ENCODE results near the gene WWOX.

Gene WWOX

DNA sequence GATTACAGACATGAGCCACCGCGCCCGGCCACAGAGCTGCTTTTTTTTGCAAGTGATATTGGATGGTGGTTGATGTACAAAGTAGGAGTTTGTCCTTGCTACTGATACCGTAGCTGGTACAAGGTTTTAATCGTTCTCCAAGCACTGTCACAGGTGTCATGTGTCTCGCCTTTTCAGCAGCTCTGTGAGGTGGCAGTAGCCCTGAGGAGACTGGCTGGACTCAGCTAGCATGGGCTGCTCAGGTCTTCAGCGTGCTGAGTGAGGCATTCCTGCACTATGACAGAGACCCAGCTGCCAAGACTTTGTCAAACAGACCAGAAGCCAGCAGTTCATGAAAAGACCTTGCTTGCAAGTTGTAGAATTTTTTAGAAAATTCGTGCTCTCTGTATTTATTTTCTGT is 7.2 kb downstream of the WWOX start:
- no peak for FAIRE-seq

GRCh38 chr16:78108451-78108850 is 9.0 kb downstream of the WWOX start:
- no peak for FAIRE-seq

DNA sequence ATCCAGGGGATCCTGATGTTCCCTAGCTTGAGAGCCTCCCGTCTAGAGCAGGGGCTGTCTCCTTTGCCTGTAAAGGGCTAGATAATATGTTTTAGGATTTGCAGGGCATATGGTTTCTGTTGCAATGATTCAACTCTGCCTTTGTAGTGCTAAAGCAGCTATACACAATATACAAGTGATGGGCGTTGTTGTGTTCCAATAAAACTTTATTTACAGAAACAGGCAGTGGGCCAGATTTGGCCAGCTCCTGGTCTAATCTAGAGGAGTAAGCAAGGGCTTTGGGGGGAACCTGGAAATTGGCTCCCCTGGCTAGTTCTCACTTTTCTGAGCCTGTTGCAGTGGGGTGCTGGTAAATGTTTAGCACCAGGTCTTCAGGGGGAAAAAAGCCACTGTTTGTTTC is 13.8 kb downstream of the WWOX start:
- no peak for FAIRE-seq

GRCh38 chr16:78115659-78116058 is 16.2 kb downstream of the WWOX start:
- no peak for FAIRE-seq

- FAIRE-seq: no peak
These were observed 17.5 kb downstream of the WWOX start for GRCh38 chr16:78116946-78117345.

DNA sequence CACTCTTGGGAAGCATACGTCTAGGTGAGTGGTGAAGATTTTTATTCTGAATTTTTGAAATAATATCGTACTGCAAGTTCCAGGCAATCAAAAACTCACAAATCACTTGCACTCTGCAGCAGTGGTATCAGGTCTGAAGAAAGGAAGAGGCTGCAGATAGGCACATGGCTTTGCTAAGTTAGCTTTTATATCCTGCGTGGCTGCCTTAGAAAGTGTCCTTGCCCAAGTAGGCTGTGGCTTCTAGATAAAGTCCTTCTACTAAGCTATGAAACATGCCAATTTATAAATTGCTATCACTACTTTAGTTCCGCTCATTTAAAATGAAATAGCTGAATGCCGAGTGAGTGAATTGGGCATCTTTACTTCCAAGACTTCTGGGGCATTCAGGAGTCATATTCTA is 17.9 kb downstream of the WWOX start:
- no peak for FAIRE-seq

DNA sequence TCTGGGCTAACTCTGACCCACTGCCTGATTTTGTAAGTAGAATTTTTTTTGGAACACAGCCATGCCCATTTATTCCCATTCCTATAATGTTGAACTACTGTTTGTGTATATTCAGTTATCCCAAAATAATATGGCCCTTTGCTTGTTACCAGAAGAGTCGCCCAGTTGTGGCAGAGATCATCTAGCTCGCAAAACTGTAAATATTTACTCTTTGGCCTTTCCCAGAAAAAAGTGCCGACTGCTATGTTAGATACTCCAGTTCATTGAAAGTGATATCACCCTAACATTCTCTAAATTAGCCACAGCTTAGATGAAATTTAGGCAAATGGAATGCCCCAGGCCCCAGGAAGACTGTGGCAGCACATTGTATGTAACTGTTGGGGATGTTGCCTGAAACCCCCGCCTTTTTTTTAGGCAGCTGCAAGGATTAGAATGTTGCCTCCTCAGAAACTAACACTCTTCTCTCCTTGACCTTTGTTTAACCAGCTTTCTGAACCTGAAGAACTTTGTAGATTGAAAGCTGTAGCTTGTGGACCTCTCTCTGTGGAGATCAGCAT is 19.1 kb downstream of the WWOX start:
- FAIRE-seq: no peak

GRCh38 chr16:78122774-78123315 is 23.4 kb downstream of the WWOX start:
- peak; percentile 96 for FAIRE-seq

DNA sequence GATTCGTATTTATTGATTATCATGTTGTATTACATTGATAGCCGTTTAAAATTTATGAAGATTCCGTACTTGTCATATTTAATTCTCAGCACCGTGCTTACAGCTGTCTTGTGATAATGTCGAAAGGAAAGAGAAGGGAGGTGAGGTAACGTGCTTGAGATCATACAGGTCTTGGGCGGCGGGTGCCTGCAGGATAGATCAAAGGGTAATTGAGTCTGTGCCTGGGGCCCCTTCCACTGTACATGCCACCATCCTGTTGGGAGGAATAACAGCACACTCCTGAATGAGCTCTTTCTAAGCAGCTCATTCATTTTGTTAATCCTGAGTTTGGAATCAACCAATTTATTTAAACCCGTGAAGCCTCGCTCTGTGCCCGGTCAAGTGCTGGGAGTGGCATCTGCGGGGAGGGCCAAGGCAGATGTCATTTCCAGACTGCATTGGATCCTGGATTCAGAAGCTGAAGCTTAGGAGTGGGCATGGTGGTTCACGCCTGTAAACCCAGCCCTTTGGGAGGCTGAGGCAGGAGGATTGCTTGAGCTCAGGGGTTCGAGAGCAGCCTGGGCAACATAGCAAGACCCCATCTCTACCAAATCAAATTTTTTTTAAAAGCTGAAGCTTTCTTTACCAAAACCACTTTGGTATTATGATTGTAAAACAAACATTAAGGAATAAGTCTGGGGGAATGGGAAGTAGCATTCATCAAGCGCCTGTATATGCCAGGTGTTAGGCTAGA is 25.8 kb downstream of the WWOX start:
- no peak for FAIRE-seq

DNA sequence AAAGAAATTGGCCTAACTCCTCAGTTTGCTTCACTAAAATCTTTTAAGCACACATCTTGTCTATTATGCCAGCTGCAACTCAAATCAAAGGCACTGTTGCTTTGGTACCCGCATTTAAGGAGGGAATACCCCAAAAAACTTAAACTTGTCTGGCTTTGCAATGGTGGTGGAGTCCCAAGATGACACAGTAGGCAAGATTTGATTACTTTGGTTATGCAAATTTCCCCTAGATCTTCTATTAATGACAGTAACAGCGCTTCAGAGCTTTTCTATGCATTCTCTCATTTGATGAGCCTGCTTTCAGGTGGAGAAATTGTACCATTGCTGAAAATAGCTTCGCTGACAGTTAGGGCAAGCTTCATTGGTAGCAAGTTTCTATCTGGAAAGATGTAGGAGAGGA is 27.2 kb downstream of the WWOX start:
- no peak for FAIRE-seq

GRCh38 chr16:78127130-78127529 is 27.7 kb downstream of the WWOX start:
- peak; percentile 12 for FAIRE-seq

GRCh38 chr16:78128913-78129312 is 29.5 kb downstream of the WWOX start:
- FAIRE-seq: no peak

DNA sequence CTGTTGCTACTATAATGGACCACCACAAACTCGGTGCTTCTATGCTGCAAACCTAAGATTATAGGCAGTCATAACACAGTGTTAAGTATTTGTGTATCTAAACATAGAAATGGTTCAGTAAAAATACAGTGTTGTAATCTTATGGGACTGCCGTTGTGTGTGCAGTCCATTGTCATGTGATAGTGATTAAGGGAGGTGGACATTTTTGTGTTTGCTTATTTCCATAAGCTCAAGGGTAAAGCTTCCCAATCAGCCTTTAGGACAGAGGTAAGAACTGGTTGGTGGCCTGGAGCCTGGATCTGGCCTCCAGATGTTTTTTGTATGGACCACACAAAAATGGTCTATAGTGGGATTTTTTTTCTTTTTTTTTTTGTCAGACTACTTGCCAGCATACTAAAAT is 29.9 kb downstream of the WWOX start:
- no peak for FAIRE-seq

DNA sequence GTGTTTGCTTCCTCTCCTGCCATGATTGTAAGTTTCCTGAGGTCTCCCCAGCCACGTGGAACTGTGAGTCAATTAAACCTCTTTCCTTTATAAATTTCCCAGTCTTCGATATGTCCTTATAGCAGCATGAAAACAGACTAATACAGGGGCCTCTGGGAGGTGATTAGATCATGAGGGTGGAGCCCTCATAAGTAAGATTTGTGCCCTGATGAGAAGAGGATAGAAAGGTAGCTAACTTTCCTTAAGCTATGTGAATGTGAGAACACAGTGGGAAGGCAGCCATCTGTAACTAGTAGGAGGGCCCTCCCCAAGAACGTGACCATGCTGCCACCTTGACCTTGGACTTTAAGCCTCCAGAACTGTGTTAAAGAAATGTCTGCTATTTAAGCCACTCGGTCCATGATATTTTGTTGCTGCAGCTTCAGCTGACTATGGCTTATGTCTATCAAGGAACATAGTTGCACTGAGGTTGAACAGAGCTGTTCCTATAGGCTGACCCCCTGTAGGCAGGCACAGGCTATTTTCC is 30.7 kb downstream of the WWOX start:
- no peak for FAIRE-seq

DNA sequence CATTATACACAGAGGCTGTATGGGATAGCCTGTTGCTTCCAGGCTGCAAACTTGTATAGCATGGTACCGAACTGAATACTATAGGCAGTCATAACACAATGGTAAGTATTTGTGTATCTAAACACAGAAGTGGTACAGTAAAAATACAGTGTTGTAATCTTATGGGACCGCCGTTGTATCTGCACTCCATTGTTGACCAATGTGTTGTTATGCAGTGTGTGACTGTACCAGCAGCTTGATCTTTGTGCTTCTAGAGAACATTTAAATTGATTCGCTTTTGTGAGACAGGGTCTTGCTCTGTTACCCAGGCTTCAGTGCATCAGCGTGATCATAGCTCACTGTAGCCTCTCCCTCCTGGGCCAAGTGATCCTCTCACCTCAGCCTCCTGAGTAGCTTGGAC is 31.5 kb downstream of the WWOX start:
- no peak for FAIRE-seq

- no peak for FAIRE-seq
These were observed 34.5 kb downstream of the WWOX start for GRCh38 chr16:78133919-78134318.

GRCh38 chr16:78134944-78135619 is 35.6 kb downstream of the WWOX start:
- FAIRE-seq: no peak

GRCh38 chr16:78137179-78137578 is 37.7 kb downstream of the WWOX start:
- FAIRE-seq: no peak

- no peak for FAIRE-seq
These were observed 38.5 kb downstream of the WWOX start for GRCh38 chr16:78137782-78138616.

DNA sequence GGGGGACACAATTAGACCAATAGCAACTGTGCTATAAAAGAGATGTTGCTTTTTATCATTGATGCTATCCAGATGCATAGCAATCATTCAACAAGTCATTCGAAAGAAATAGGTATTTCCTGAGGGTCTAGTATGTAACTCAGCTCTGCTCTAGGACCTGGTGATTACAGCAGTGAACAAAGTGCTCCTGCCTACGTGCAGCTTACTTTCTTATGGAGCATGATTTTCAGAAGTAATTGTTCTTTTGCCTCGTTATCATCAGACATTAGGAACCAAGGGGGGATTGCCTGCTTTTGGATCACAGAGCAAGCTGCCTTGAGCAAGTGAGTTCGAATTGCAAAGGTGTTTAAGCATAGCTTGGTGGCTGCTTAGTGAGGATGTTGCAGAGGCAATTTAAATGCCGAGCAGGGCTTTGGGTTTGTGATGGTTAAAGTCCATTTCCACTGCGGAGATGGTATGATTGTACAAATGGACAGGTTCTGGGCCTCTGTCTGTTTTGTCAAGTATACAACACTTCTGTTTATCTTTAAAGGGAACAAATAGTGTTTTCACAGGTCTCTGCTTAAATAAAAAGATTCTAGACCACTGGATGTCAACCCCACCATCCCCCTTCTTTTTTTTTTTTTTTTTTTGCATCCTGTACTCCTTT is 41.5 kb downstream of the WWOX start:
- no peak for FAIRE-seq

- no peak for FAIRE-seq
These were observed 43.3 kb downstream of the WWOX start for GRCh38 chr16:78142788-78143187.

GRCh38 chr16:78146807-78147206 is 47.4 kb downstream of the WWOX start:
- FAIRE-seq: peak; percentile 4
